ENCODE measurements around the gene DDX1.

DNA sequence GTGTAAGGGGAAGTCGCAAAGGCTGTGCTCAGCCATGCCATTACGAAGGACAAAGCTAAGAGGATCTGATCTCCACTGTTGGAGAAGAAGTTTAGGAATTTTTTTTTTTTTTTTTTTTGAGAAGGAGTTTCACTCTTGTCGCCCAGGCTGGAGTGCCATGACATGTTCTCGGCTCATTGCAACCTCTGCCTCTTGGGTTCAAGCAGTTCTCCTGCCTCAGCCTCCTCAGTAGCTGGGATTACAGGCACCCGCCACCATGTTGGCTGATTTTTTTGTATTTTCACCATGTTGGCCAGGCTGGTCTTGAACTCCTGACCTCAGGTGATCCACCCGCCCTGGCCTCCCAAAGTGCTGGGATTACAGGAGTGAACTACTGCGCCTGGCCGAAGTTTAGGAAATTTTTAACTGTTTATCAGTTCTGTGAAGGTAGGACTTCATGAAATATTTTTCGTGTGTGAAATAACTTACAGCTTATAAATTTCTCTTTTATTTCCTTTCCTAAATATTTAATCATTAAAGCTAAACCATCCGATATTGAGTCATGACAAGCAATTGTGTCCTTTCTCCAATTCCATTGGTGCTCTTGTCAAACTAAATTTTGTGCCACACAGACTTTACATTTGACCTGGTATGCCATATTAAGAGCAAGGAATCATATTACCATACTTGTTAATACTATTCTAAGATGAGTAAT is 22.2 kb downstream of the DDX1 start:
- TF ChIP-seq, protein P1, sequence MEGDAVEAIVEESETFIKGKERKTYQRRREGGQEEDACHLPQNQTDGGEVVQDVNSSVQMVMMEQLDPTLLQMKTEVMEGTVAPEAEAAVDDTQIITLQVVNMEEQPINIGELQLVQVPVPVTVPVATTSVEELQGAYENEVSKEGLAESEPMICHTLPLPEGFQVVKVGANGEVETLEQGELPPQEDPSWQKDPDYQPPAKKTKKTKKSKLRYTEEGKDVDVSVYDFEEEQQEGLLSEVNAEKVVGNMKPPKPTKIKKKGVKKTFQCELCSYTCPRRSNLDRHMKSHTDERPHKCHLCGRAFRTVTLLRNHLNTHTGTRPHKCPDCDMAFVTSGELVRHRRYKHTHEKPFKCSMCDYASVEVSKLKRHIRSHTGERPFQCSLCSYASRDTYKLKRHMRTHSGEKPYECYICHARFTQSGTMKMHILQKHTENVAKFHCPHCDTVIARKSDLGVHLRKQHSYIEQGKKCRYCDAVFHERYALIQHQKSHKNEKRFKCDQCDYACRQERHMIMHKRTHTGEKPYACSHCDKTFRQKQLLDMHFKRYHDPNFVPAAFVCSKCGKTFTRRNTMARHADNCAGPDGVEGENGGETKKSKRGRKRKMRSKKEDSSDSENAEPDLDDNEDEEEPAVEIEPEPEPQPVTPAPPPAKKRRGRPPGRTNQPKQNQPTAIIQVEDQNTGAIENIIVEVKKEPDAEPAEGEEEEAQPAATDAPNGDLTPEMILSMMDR (conservative IDR thresholded peaks at IDR 0.05; ENCODE audit: low read depth, low read length) = no peak
- TF ChIP-seq EZH2phosphoT487 (IDR thresholded peaks at IDR 0.05; ENCODE audit: borderline replicate concordance, low read length) = no peak
- TF ChIP-seq EZH2 (IDR thresholded peaks at IDR 0.05; ENCODE audit: low read length, unreplicated experiment) = no peak
